ENCODE results near the gene HAUS3.

DNA sequence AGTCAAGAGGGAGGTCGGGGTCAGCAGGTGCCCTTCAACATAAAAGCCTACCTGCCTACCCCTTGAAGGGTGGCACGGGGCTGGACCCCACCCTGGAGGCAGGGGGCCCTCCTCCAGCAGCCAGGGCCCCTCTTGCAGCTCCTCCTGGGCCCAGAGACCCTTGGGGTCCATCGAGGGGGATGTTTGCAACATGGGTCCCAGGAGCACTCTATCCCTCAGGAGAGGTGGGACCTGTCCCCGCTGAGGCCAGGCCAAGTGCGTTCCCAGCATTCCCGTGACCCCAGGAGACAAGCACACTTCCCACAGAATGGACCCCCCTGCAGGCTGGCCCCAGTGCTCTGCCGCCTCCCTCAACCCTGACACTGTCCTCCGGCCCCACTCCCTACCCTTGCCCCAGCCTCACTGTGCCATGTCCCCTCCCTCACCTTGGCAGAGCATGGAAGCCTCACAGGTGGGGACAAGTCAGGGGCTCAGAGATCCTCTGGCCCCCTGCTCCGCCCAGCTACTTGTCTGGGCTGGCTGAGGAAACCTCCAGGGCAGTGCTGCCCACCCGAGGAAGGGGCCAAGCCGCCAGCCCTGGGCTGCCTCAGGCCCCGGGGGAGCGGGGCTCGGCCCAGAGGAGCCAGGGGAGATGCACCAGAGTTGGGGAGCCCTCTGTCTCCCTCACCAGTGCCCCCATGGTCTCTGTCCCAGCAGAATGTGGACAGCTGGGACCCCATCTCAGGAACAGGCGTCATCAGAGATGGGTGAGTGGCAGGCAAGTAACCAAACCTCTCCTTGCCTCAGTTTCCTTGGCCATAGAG, 17.8 kb upstream of the HAUS3 start:
- TF ChIP-seq, protein P1, sequence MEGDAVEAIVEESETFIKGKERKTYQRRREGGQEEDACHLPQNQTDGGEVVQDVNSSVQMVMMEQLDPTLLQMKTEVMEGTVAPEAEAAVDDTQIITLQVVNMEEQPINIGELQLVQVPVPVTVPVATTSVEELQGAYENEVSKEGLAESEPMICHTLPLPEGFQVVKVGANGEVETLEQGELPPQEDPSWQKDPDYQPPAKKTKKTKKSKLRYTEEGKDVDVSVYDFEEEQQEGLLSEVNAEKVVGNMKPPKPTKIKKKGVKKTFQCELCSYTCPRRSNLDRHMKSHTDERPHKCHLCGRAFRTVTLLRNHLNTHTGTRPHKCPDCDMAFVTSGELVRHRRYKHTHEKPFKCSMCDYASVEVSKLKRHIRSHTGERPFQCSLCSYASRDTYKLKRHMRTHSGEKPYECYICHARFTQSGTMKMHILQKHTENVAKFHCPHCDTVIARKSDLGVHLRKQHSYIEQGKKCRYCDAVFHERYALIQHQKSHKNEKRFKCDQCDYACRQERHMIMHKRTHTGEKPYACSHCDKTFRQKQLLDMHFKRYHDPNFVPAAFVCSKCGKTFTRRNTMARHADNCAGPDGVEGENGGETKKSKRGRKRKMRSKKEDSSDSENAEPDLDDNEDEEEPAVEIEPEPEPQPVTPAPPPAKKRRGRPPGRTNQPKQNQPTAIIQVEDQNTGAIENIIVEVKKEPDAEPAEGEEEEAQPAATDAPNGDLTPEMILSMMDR (IDR thresholded peaks at IDR 0.05), result no peak
- TF ChIP-seq POLR2A (IDR thresholded peaks at IDR 0.05), result no peak

Measured in right lobe of liver (tissue), 4 donors.